Measurements from ENCODE around the gene CELF5. TPM values are rescaled to one million over a fixed set of nuclear protein-coding genes. Genes with fewer than 3 reads are reported as not detected.
"Not testable (repeated sequence)": the region's sequence is repeated elsewhere in the genome, so short reads cannot be mapped to it uniquely, and the experiment has no call there.

CELF5 gene
- total RNA-seq, 1 donor from 2014 or later, result not detected

- intact Hi-C loops (cut with DNase I), result no loop called here
- Histone ChIP-seq H3K4me3 (no peak overlapping the region), H3K36me3 (no peaks in the 10 kb centered on the region)
Measured at GRCh38 chr19:3289971-3290569, 65.6 kb downstream of the CELF5 start.

DNA sequence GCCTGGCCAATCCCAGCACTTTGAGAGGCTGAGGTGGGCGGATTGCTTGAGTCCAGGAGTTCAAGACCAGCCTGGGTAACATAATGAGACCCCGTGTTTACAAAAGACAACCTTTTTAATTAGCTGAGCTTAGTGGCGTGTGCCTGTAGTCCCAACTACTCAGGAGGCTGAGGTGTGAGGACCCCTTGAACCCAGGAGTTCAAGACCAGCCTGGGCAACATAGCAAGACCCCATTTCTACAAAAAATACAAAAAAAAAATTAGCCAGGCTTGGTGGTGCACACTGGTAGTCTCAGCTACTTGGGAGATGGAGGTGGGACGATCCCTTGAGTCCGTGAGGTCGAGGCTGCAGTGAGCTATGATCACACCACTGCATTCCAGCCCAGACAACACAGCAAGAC lies 66.4 kb downstream of the CELF5 start:
- H3K27ac ChIP-seq; H3K4me1 ChIP-seq; intact Hi-C loops (cut with DNase I); H3K27me3 ChIP-seq; H3K9me3 ChIP-seq; H3K4me3 ChIP-seq; H3K36me3 ChIP-seq; DNase-seq (ENCODE audit: low spot score in 2 of 2): not testable (repeated sequence)

More at GRCh38 chr19:3289971-3290569, 65.6 kb downstream of the CELF5 start:
- no peaks in the 10 kb centered on the region for H3K4me1 ChIP-seq
- TF ChIP-seq, protein P1, sequence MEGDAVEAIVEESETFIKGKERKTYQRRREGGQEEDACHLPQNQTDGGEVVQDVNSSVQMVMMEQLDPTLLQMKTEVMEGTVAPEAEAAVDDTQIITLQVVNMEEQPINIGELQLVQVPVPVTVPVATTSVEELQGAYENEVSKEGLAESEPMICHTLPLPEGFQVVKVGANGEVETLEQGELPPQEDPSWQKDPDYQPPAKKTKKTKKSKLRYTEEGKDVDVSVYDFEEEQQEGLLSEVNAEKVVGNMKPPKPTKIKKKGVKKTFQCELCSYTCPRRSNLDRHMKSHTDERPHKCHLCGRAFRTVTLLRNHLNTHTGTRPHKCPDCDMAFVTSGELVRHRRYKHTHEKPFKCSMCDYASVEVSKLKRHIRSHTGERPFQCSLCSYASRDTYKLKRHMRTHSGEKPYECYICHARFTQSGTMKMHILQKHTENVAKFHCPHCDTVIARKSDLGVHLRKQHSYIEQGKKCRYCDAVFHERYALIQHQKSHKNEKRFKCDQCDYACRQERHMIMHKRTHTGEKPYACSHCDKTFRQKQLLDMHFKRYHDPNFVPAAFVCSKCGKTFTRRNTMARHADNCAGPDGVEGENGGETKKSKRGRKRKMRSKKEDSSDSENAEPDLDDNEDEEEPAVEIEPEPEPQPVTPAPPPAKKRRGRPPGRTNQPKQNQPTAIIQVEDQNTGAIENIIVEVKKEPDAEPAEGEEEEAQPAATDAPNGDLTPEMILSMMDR (IDR thresholded peaks at IDR 0.05), result no peak
- H3K27ac ChIP-seq, result no peak overlapping the region
- DNase-seq (ENCODE audit: low spot score in 2 of 2), result no peak
- no peaks in the 10 kb centered on the region for H3K9me3 ChIP-seq
- peaks cover 10% of the 10 kb centered on the region for H3K27me3 ChIP-seq

DNA sequence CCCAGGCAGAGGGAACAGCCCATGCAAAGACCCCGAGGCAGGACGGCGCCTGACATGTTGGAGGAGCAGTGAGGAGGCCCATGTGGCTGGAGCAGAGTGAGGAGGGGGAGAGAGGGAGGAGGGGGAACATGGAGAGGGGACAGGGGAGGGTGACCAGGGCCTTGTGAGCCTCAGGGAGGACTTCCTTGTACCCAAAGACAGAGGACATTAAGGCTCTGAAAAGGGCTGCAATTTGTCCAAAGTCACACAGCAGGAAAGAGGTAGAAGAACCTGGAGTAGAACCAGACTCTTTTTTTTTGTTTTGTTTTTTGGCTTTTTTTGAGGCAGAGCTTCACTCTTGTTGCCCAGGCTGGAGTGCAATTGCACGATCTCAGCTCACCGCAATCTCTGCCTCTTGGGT lies 67.2 kb downstream of the CELF5 start:
- no peak for DNase-seq (ENCODE audit: low spot score in 2 of 2)
- Histone ChIP-seq H3K9me3 (no peaks in the 10 kb centered on the region), H3K27me3 (no peaks in the 10 kb centered on the region), H3K36me3 (no peaks in the 10 kb centered on the region), H3K4me3 (no peak overlapping the region), H3K4me1 (no peaks in the 10 kb centered on the region), H3K27ac (no peak overlapping the region)
- TF ChIP-seq, protein P1 (IDR thresholded peaks at IDR 0.05), result no peak
- intact Hi-C loops (cut with DNase I), result no loop called here

- TF ChIP-seq, protein P1 (IDR thresholded peaks at IDR 0.05), result no peak
- no peak overlapping the region for H3K27ac ChIP-seq
- H3K27me3 ChIP-seq, result no peaks in the 10 kb centered on the region
- no peaks in the 10 kb centered on the region for H3K4me1 ChIP-seq
- H3K4me3 ChIP-seq, result no peak overlapping the region
- H3K36me3 ChIP-seq, result no peaks in the 10 kb centered on the region
- DNase-seq (ENCODE audit: low spot score in 2 of 2), result no peak
- intact Hi-C loops (cut with DNase I), result no loop called here
- H3K9me3 ChIP-seq, result no peaks in the 10 kb centered on the region
Measured at GRCh38 chr19:3292958-3293529, 68.6 kb downstream of the CELF5 start.

GRCh38 chr19:3293560-3293959 lies 69.1 kb downstream of the CELF5 start:
- Histone ChIP-seq H3K27ac (no peak overlapping the region), H3K36me3 (no peaks in the 10 kb centered on the region), H3K4me1 (no peaks in the 10 kb centered on the region), H3K4me3 (no peak overlapping the region), H3K27me3 (no peaks in the 10 kb centered on the region), H3K9me3 (no peaks in the 10 kb centered on the region)
- TF ChIP-seq, protein P1 (IDR thresholded peaks at IDR 0.05), result no peak
- no peak for DNase-seq (ENCODE audit: low spot score in 2 of 2)
- intact Hi-C loops (cut with DNase I), result no loop called here

- Histone ChIP-seq H3K36me3 (no peaks in the 10 kb centered on the region), H3K9me3 (no peaks in the 10 kb centered on the region), H3K4me3 (no peak overlapping the region), H3K27ac (no peak overlapping the region), H3K4me1 (no peaks in the 10 kb centered on the region), H3K27me3 (no peaks in the 10 kb centered on the region)
- DNase-seq (ENCODE audit: low spot score in 2 of 2), result no peak
- TF ChIP-seq, protein P1 (IDR thresholded peaks at IDR 0.05), result no peak
- intact Hi-C loops (cut with DNase I), result no loop called here
Measured at GRCh38 chr19:3294080-3294850, 69.8 kb downstream of the CELF5 start.
